Smooth muscle cell (in vitro differentiated cells): ENCODE data around the gene ATRIP. TPM values are rescaled to one million over a fixed set of nuclear protein-coding genes. Genes with fewer than 3 reads are reported as not detected.

ENCODE experiments used
- DNase-seq: peaks from one replicate; lab custom pipeline; 2025; ENCODE audit not compliant: unreplicated experiment; lab: John Stamatoyannopoulos, UW
- H2AFZ ChIP-seq: fragments of 200-600 bp; sonication (generic); 2 replicates; pipeline ENCODE4 v1.6.0; 2016; ENCODE audit warnings: antibody characterized with exemption, low read depth, mild to moderate bottlenecking
- H3F3A ChIP-seq: fragments of 200-600 bp; sonication (generic); 2 replicates; pipeline ENCODE4 v1.6.0; 2017; ENCODE audit warnings: antibody characterized with exemption, low read depth
- H3K27ac ChIP-seq: fragments of 200-600 bp; sonication (generic); 2 replicates; pipeline ENCODE4 v1.5.1; 2016; ENCODE audit warnings: low read depth, mild to moderate bottlenecking
- H3K27me3 ChIP-seq: fragments of 200-600 bp; sonication (generic); 2 replicates; pipeline ENCODE4 v1.6.1; 2016; ENCODE audit warnings: low read depth, mild to moderate bottlenecking
- H3K36me3 ChIP-seq: fragments of 200-600 bp; sonication (generic); 2 replicates; pipeline ENCODE4 v1.5.1; 2016; ENCODE audit warnings: low read depth
- H3K4me1 ChIP-seq: fragments of 200-600 bp; sonication (generic); 2 replicates; pipeline ENCODE4 v1.5.1; 2016; ENCODE audit warnings: low read depth
- H3K4me2 ChIP-seq: fragments of 200-600 bp; sonication (generic); 2 replicates; pipeline ENCODE4 v1.6.0; 2016; ENCODE audit warnings: mild to moderate bottlenecking
- H3K4me3 ChIP-seq: fragments of 200-600 bp; sonication (generic); 2 replicates; pipeline ENCODE4 v1.5.1; 2016; ENCODE audit warnings: mild to moderate bottlenecking
- H3K79me2 ChIP-seq: fragments of 200-600 bp; sonication (generic); 2 replicates; pipeline ENCODE4 v1.6.0; 2016; ENCODE audit warnings: low read depth, mild to moderate bottlenecking
- H3K9ac ChIP-seq: fragments of 200-600 bp; sonication (generic); 2 replicates; pipeline ENCODE4 v1.6.0; 2016; ENCODE audit warnings: low read depth
- H3K9me3 ChIP-seq: fragments of 200-600 bp; sonication (generic); replicated peaks from 2 replicates; pipeline ENCODE4 v1.5.1; 2016; ENCODE audit warnings: low read depth
- H4K20me1 ChIP-seq: fragments of 200-600 bp; sonication (generic); 2 replicates; pipeline ENCODE4 v1.6.0; 2016; ENCODE audit warnings: low read depth
- WGBS: methylation state at CpG from one replicate; pipeline ENCODE4 v1.1.7; 2016; ENCODE audit warnings: low lambda C conversion rate; 5-methylcytosine and 5-hydroxymethylcytosine counted together
- polyA plus RNA-seq: library from polyadenylated mRNA; unstranded; fragments of >200 nt; fragmentation: Nextera tagmentation; extraction: Ambion mirVana; gene quantifications from 2 replicates; pipeline ENCODE4 v1.2.1, GENCODE V29; 2016
- total RNA-seq: library from RNA; depleted of rRNA; stranded (reverse); fragments of >200 nt; gene quantifications from 2 replicates; pipeline ENCODE4 v1.2.3, GENCODE V29; 2014
- TF ChIP-seq, protein P1 (sequence below): fragments of 200-600 bp; sonication (generic); IDR thresholded peaks from 2 replicates; pipeline ENCODE4 v1.5.1; 2017; ENCODE audit warnings: borderline replicate concordance, mild to moderate bottlenecking, antibody characterized with exemption; ENCODE audit not compliant: insufficient read depth, poor library complexity, severe bottlenecking

ATRIP gene
- total and polyA plus RNA-seq, 2 experiments from 2014 or later, result 4.0 to 7.3 TPM

DNA sequence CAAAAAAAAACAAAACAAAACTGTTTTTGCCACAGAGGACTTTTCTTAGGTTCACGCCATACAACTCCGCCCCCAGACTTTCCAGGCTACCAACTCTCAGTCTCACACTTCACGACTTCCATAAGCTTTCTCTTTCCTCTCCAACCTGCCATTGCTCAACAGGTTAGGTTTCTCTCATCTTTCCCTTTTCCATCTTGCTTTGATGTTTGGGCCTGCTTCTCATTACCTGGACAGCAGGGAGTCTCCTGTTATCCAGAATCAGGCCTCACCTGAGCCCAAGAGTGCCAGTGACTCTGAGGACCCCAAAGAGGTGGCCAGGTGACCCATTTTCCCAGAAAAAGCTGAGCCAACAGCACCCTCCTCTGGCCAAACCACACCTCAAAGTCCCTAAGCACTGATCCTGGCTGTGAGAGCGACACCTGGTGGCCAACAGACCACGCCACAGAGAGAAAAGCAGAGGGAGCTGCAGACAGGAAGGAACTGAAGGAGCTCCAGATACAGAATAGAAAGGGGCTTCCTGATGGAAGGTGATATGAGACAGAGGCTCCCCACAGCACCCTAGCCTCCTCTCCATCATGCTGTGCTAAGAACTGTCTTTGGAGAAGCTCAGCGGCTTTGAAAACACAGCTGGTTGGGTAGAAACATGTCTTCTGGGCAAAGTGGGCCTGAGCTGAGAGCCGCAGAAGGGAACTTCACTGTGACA lies 10.6 kb upstream of the ATRIP start:
- peak; percentile 36 for DNase-seq
- H2AFZ ChIP-seq, result no peak overlapping the region
- peaks cover 18% of the 10 kb centered on the region for H3K79me2 ChIP-seq
- WGBS, result 49% methylated on average over 7 of the region's 7 CpGs
- no peaks in the 10 kb centered on the region for H4K20me1 ChIP-seq
- TF ChIP-seq, protein P1, sequence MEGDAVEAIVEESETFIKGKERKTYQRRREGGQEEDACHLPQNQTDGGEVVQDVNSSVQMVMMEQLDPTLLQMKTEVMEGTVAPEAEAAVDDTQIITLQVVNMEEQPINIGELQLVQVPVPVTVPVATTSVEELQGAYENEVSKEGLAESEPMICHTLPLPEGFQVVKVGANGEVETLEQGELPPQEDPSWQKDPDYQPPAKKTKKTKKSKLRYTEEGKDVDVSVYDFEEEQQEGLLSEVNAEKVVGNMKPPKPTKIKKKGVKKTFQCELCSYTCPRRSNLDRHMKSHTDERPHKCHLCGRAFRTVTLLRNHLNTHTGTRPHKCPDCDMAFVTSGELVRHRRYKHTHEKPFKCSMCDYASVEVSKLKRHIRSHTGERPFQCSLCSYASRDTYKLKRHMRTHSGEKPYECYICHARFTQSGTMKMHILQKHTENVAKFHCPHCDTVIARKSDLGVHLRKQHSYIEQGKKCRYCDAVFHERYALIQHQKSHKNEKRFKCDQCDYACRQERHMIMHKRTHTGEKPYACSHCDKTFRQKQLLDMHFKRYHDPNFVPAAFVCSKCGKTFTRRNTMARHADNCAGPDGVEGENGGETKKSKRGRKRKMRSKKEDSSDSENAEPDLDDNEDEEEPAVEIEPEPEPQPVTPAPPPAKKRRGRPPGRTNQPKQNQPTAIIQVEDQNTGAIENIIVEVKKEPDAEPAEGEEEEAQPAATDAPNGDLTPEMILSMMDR, result peak; percentile 99
- H3K27me3 ChIP-seq, result no peaks in the 10 kb centered on the region
- H3F3A ChIP-seq, result peaks cover 5% of the 10 kb centered on the region
- no peak overlapping the region for H3K27ac ChIP-seq
- H3K36me3 ChIP-seq, result no peaks in the 10 kb centered on the region
- H3K9me3 ChIP-seq, result no peaks in the 10 kb centered on the region
- no peak overlapping the region for H3K4me3 ChIP-seq
- no peak overlapping the region for H3K4me2 ChIP-seq
- H3K4me1 ChIP-seq, result peaks cover 2% of the 10 kb centered on the region
- no peak overlapping the region for H3K9ac ChIP-seq

DNA sequence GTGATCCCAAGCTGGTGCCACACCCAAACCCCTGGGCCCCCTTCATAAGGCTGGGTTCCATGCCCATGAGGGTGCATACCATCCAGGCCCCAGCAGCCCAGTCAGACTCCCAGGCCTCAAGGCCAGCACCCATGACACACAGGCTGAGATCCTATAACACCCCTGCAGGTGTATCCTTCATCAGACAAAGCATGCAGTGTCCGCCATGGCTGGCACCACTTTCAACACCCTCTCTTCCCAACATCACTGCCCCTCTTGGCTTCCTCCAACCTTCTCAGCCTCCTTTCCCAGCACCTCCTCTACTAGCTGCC lies 10.1 kb upstream of the ATRIP start:
- no peak overlapping the region for H3K4me3 ChIP-seq
- H3K27ac ChIP-seq, result no peak overlapping the region
- no peaks in the 10 kb centered on the region for H3K9me3 ChIP-seq
- H4K20me1 ChIP-seq, result peaks cover 2% of the 10 kb centered on the region
- H3K9ac ChIP-seq, result no peak overlapping the region
- H2AFZ ChIP-seq, result no peak overlapping the region
- TF ChIP-seq, protein P1, result no peak
- 38% methylated on average over 1 of the region's 1 CpG for WGBS
- H3K4me1 ChIP-seq, result peaks cover 7% of the 10 kb centered on the region
- no peak overlapping the region for H3K4me2 ChIP-seq
- no peaks in the 10 kb centered on the region for H3K36me3 ChIP-seq
- no peaks in the 10 kb centered on the region for H3K27me3 ChIP-seq
- peaks cover 5% of the 10 kb centered on the region for H3F3A ChIP-seq
- H3K79me2 ChIP-seq, result peaks cover 23% of the 10 kb centered on the region
- no peak for DNase-seq

DNA sequence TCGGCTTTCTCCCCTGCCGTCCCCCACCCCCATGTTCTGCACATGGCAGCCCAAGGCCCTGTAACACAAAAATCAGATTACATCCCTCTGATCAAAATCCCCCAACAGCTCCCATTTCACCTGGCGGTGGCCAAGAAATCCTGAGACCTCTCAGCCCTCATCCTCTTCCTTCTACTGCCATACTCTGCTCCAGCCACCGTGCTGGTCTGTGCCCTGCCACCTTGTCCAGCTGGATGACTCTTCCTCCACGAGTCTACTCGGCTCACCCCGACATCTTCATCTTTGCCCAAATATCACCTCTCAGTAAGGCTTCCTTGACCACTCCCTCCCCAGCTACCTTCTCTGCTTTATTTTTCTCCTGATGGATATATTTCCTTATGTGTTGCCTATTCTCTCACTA lies 9.7 kb upstream of the ATRIP start:
- peaks cover 6% of the 10 kb centered on the region for H4K20me1 ChIP-seq
- peaks cover 27% of the 10 kb centered on the region for H3K79me2 ChIP-seq
- no peak overlapping the region for H3K4me2 ChIP-seq
- peaks cover 10% of the 10 kb centered on the region for H3K4me1 ChIP-seq
- peaks cover 4% of the 10 kb centered on the region for H3F3A ChIP-seq
- H3K27ac ChIP-seq, result no peak overlapping the region
- TF ChIP-seq, protein P1, result no peak
- no peak overlapping the region for H3K9ac ChIP-seq
- H3K9me3 ChIP-seq, result no peaks in the 10 kb centered on the region
- 96% methylated on average over 7 of the region's 7 CpGs for WGBS
- H2AFZ ChIP-seq, result no peak overlapping the region
- no peak overlapping the region for H3K4me3 ChIP-seq
- H3K36me3 ChIP-seq, result no peaks in the 10 kb centered on the region
- DNase-seq, result no peak
- no peaks in the 10 kb centered on the region for H3K27me3 ChIP-seq

DNA sequence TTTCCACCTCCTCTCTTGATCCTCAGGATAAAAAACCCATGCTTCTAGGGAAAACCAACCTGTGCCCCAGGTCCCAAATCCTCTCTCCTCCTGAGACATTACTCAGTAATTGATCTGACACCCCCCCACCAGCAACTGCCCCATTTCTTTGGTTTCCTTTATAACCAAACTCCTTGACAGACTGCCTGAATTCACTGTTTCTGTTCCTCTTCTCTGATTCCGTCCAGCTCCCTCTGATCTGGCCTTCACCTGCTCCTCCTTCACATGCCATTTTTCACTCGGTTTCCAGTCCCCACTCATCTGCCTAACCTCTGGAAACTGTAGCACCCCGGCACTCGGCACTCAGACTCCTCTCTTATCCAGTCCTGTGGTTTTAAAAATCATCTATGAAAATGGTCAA lies 8.7 kb upstream of the ATRIP start:
- H3K4me2 ChIP-seq, result no peak overlapping the region
- no peaks in the 10 kb centered on the region for H3K9me3 ChIP-seq
- no peak overlapping the region for H2AFZ ChIP-seq
- 93% methylated on average over 4 of the region's 4 CpGs for WGBS
- H3F3A ChIP-seq, result no peaks in the 10 kb centered on the region
- TF ChIP-seq, protein P1, result no peak
- H3K4me1 ChIP-seq, result peaks cover 10% of the 10 kb centered on the region
- H3K27me3 ChIP-seq, result no peaks in the 10 kb centered on the region
- H3K79me2 ChIP-seq, result peaks cover 31% of the 10 kb centered on the region
- no peak overlapping the region for H3K4me3 ChIP-seq
- peaks cover 14% of the 10 kb centered on the region for H4K20me1 ChIP-seq
- no peak overlapping the region for H3K27ac ChIP-seq
- H3K36me3 ChIP-seq, result no peaks in the 10 kb centered on the region
- H3K9ac ChIP-seq, result no peak overlapping the region
- no peak for DNase-seq
